ENCODE measurements around the gene RIN1. TPM values are rescaled to one million over a fixed set of nuclear protein-coding genes. Genes with fewer than 3 reads are reported as not detected.

RIN1 gene
- total and polyA plus RNA-seq, 2 experiments from 2014 or later, result 2.5 to 8.2 TPM

DNA sequence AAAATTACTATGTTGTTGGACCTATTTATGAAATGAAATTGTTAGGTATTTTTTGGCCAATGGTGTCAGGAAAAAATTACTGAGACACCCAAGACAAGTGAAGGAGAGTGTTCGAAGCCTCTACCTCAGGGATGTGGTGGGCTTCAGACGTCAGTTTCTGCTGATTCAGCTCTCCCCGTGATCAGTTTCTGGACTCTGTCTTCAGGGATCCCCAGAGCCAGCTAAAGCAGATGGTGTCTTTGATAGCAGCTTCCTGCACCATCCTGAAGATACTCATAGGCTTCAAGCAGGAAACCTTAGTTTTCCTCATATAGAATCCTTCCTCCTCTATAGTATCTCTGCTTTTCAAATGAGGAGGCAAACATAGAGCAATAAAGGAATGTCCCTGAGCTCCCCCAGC is 26.8 kb downstream of the RIN1 start:
- H3K27me3 ChIP-seq (ENCODE audit: insufficient read depth), result no peaks in the 10 kb centered on the region
- ATAC-seq (no peak), DNase-seq (ENCODE audit: low spot score) (no peak)
- H2AFZ ChIP-seq, result no peak overlapping the region
- H3K4me3 Mint-ChIP-seq, result no peak overlapping the region
- H3K9me3 Mint-ChIP-seq, result no peaks in the 10 kb centered on the region
- no peaks in the 10 kb centered on the region for H3K36me3 Mint-ChIP-seq (ENCODE audit: low read depth)
- peaks cover 17% of the 10 kb centered on the region for H3K4me1 ChIP-seq (ENCODE audit: insufficient read depth)
- H3K4me3 ChIP-seq, result no peak overlapping the region
- H3K27ac Mint-ChIP-seq, result no peak overlapping the region
- peaks cover 12% of the 10 kb centered on the region; the same call in 1 of the 2 replicates for H3F3A ChIP-seq (replicated peaks; ENCODE audit: low read depth)
- no peaks in the 10 kb centered on the region for H4K20me1 ChIP-seq (replicated peaks; ENCODE audit: insufficient read depth)
- peaks cover 10% of the 10 kb centered on the region for H3K27me3 Mint-ChIP-seq (ENCODE audit: insufficient read depth, low read depth, poor library complexity)
- no peak overlapping the region for H3K4me2 ChIP-seq
- peaks cover 21% of the 10 kb centered on the region for H3K4me1 Mint-ChIP-seq
- no peaks in the 10 kb centered on the region for H3K79me2 ChIP-seq (replicated peaks; ENCODE audit: insufficient read depth)
- no peak overlapping the region for H3K27ac ChIP-seq (ENCODE audit: low read depth)
- no peaks in the 10 kb centered on the region for H3K36me3 ChIP-seq (ENCODE audit: insufficient read depth)
- no peak for TF ChIP-seq ZNF114 (CRISPR knock-in tag; IDR thresholded peaks at IDR 0.05)
- no peak for TF ChIP-seq EZH2 (IDR thresholded peaks at IDR 0.05; ENCODE audit: low read depth, unreplicated experiment)
- TF ChIP-seq CREB1 (CRISPR knock-in tag; IDR thresholded peaks at IDR 0.05; ENCODE audit: low read depth), result no peak
- no peak for TF ChIP-seq JUNB (IDR thresholded peaks at IDR 0.05; ENCODE audit: unreplicated experiment)
- TF ChIP-seq, protein P1, sequence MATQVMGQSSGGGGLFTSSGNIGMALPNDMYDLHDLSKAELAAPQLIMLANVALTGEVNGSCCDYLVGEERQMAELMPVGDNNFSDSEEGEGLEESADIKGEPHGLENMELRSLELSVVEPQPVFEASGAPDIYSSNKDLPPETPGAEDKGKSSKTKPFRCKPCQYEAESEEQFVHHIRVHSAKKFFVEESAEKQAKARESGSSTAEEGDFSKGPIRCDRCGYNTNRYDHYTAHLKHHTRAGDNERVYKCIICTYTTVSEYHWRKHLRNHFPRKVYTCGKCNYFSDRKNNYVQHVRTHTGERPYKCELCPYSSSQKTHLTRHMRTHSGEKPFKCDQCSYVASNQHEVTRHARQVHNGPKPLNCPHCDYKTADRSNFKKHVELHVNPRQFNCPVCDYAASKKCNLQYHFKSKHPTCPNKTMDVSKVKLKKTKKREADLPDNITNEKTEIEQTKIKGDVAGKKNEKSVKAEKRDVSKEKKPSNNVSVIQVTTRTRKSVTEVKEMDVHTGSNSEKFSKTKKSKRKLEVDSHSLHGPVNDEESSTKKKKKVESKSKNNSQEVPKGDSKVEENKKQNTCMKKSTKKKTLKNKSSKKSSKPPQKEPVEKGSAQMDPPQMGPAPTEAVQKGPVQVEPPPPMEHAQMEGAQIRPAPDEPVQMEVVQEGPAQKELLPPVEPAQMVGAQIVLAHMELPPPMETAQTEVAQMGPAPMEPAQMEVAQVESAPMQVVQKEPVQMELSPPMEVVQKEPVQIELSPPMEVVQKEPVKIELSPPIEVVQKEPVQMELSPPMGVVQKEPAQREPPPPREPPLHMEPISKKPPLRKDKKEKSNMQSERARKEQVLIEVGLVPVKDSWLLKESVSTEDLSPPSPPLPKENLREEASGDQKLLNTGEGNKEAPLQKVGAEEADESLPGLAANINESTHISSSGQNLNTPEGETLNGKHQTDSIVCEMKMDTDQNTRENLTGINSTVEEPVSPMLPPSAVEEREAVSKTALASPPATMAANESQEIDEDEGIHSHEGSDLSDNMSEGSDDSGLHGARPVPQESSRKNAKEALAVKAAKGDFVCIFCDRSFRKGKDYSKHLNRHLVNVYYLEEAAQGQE (IDR thresholded peaks at IDR 0.05; ENCODE audit: unreplicated experiment), result no peak
- TF ChIP-seq, protein P2, sequence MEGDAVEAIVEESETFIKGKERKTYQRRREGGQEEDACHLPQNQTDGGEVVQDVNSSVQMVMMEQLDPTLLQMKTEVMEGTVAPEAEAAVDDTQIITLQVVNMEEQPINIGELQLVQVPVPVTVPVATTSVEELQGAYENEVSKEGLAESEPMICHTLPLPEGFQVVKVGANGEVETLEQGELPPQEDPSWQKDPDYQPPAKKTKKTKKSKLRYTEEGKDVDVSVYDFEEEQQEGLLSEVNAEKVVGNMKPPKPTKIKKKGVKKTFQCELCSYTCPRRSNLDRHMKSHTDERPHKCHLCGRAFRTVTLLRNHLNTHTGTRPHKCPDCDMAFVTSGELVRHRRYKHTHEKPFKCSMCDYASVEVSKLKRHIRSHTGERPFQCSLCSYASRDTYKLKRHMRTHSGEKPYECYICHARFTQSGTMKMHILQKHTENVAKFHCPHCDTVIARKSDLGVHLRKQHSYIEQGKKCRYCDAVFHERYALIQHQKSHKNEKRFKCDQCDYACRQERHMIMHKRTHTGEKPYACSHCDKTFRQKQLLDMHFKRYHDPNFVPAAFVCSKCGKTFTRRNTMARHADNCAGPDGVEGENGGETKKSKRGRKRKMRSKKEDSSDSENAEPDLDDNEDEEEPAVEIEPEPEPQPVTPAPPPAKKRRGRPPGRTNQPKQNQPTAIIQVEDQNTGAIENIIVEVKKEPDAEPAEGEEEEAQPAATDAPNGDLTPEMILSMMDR (conservative IDR thresholded peaks at IDR 0.05; ENCODE audit: low read depth in 2 of 2), result no peak
- TF ChIP-seq, protein P3, sequence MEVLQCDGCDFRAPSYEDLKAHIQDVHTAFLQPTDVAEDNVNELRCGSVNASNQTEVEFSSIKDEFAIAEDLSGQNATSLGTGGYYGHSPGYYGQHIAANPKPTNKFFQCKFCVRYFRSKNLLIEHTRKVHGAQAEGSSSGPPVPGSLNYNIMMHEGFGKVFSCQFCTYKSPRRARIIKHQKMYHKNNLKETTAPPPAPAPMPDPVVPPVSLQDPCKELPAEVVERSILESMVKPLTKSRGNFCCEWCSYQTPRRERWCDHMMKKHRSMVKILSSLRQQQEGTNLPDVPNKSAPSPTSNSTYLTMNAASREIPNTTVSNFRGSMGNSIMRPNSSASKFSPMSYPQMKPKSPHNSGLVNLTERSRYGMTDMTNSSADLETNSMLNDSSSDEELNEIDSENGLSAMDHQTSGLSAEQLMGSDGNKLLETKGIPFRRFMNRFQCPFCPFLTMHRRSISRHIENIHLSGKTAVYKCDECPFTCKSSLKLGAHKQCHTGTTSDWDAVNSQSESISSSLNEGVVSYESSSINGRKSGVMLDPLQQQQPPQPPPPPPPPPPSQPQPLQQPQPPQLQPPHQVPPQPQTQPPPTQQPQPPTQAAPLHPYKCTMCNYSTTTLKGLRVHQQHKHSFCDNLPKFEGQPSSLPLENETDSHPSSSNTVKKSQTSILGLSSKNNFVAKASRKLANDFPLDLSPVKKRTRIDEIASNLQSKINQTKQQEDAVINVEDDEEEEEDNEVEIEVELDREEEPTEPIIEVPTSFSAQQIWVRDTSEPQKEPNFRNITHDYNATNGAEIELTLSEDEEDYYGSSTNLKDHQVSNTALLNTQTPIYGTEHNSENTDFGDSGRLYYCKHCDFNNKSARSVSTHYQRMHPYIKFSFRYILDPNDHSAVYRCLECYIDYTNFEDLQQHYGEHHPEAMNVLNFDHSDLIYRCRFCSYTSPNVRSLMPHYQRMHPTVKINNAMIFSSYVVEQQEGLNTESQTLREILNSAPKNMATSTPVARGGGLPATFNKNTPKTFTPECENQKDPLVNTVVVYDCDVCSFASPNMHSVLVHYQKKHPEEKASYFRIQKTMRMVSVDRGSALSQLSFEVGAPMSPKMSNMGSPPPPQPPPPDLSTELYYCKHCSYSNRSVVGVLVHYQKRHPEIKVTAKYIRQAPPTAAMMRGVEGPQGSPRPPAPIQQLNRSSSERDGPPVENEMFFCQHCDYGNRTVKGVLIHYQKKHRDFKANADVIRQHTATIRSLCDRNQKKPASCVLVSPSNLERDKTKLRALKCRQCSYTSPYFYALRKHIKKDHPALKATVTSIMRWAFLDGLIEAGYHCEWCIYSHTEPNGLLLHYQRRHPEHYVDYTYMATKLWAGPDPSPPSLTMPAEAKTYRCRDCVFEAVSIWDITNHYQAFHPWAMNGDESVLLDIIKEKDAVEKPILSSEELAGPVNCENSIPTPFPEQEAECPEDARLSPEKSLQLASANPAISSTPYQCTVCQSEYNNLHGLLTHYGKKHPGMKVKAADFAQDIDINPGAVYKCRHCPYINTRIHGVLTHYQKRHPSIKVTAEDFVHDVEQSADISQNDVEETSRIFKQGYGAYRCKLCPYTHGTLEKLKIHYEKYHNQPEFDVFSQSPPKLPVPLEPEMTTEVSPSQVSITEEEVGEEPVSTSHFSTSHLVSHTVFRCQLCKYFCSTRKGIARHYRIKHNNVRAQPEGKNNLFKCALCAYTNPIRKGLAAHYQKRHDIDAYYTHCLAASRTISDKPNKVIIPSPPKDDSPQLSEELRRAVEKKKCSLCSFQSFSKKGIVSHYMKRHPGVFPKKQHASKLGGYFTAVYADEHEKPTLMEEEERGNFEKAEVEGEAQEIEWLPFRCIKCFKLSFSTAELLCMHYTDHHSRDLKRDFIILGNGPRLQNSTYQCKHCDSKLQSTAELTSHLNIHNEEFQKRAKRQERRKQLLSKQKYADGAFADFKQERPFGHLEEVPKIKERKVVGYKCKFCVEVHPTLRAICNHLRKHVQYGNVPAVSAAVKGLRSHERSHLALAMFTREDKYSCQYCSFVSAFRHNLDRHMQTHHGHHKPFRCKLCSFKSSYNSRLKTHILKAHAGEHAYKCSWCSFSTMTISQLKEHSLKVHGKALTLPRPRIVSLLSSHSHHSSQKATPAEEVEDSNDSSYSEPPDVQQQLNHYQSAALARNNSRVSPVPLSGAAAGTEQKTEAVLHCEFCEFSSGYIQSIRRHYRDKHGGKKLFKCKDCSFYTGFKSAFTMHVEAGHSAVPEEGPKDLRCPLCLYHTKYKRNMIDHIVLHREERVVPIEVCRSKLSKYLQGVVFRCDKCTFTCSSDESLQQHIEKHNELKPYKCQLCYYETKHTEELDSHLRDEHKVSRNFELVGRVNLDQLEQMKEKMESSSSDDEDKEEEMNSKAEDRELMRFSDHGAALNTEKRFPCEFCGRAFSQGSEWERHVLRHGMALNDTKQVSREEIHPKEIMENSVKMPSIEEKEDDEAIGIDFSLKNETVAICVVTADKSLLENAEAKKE (CRISPR knock-in tag; IDR thresholded peaks at IDR 0.05), result no peak
- TF ChIP-seq ZNF331 (CRISPR knock-in tag; IDR thresholded peaks at IDR 0.05; ENCODE audit: low read depth), result no peak
- no peak for TF ChIP-seq POLR2AphosphoS5 (IDR thresholded peaks at IDR 0.05; ENCODE audit: low read depth)
- TF ChIP-seq, protein P4, sequence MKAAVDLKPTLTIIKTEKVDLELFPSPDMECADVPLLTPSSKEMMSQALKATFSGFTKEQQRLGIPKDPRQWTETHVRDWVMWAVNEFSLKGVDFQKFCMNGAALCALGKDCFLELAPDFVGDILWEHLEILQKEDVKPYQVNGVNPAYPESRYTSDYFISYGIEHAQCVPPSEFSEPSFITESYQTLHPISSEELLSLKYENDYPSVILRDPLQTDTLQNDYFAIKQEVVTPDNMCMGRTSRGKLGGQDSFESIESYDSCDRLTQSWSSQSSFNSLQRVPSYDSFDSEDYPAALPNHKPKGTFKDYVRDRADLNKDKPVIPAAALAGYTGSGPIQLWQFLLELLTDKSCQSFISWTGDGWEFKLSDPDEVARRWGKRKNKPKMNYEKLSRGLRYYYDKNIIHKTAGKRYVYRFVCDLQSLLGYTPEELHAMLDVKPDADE (IDR thresholded peaks at IDR 0.05), result no peak
- no peak for TF ChIP-seq EZH2phosphoT487 (IDR thresholded peaks at IDR 0.05; ENCODE audit: unreplicated experiment)
- TF ChIP-seq STAT1 (IDR thresholded peaks at IDR 0.05; ENCODE audit: unreplicated experiment), result no peak
- H3K9me2 ChIP-seq (ENCODE audit: insufficient read depth), result no peaks in the 10 kb centered on the region
